AML-193 (cell line): ENCODE results near the gene SH2D3A.
"Not testable (repeated sequence)": the region's sequence is repeated elsewhere in the genome, so short reads cannot be mapped to it uniquely, and the experiment has no call there.

Experiments
- DNase-seq, 2 experiments: peaks; one replicate each; lab custom pipeline; 2025; lab: John Stamatoyannopoulos, UW

Gene SH2D3A

GRCh38 chr19:6719992-6720368 is 47.3 kb downstream of the SH2D3A start:
- DNase-seq, result no peak

GRCh38 chr19:6719540-6719861 is 47.7 kb downstream of the SH2D3A start:
- no peak for DNase-seq

- no peak for DNase-seq
Measured at GRCh38 chr19:6718741-6719539, 48.3 kb downstream of the SH2D3A start.

- DNase-seq, result no peak
Measured at GRCh38 chr19:6718111-6718740, 49.0 kb downstream of the SH2D3A start.

GRCh38 chr19:6717441-6717971 is 49.7 kb downstream of the SH2D3A start:
- DNase-seq, result no peak

GRCh38 chr19:6717036-6717435 is 50.2 kb downstream of the SH2D3A start:
- no peak for DNase-seq

- DNase-seq, result no peak
Measured at GRCh38 chr19:6716610-6716970, 50.6 kb downstream of the SH2D3A start.

GRCh38 chr19:6714749-6715555 is 52.3 kb downstream of the SH2D3A start:
- DNase-seq, result no peak

GRCh38 chr19:6713773-6714692 is 53.2 kb downstream of the SH2D3A start:
- DNase-seq, result no peak

- no peak for DNase-seq
Measured at GRCh38 chr19:6712692-6713670, 54.3 kb downstream of the SH2D3A start.

GRCh38 chr19:6712231-6712630 is 55.0 kb downstream of the SH2D3A start:
- DNase-seq, result no peak

GRCh38 chr19:6711605-6712004 is 55.6 kb downstream of the SH2D3A start:
- DNase-seq, result no peak

GRCh38 chr19:6711078-6711361 is 56.2 kb downstream of the SH2D3A start:
- DNase-seq, result no peak

- DNase-seq, result no peak
Measured at GRCh38 chr19:6710273-6711077, 56.8 kb downstream of the SH2D3A start.

- DNase-seq, result no peak
Measured at GRCh38 chr19:6709549-6709948, 57.7 kb downstream of the SH2D3A start.

- DNase-seq, result not testable (repeated sequence)
Measured at GRCh38 chr19:6708913-6709312, 58.3 kb downstream of the SH2D3A start.

GRCh38 chr19:6708346-6708745 is 58.9 kb downstream of the SH2D3A start:
- DNase-seq, result no peak

GRCh38 chr19:6707658-6708018 is 59.6 kb downstream of the SH2D3A start:
- DNase-seq, result no peak

- no peak for DNase-seq
Measured at GRCh38 chr19:6707011-6707657, 60.1 kb downstream of the SH2D3A start.

GRCh38 chr19:6706633-6706958 is 60.6 kb downstream of the SH2D3A start:
- no peak for DNase-seq
